Lower lobe of right lung (tissue), 2 donors: Measurements from ENCODE around the gene ILF2. TPM values are rescaled to one million over a fixed set of nuclear protein-coding genes. Genes with fewer than 3 reads are reported as not detected.

Experiments used
- ATAC-seq, 2 donors: fragments of 200-7000 bp; cut with Tn5 transposase; one replicate each; pipeline ENCODE4 v1.9.1; 2020 to 2022; ENCODE audit warnings: mild to moderate bottlenecking in 2 of 2, moderate library complexity in 2 of 2
- DNase-seq: peaks from one replicate; pipeline ENCODE4 v3.0.0-alpha.2; 2020
- H3K27ac ChIP-seq: fragments of 200-600 bp; one replicate; pipeline ENCODE4 v1.8.0; 2022
- H3K27me3 ChIP-seq: fragments of 200-600 bp; one replicate; pipeline ENCODE4 v1.8.0; 2022; ENCODE audit warnings: low read depth
- H3K36me3 ChIP-seq: fragments of 200-600 bp; one replicate; pipeline ENCODE4 v1.8.0; 2022; ENCODE audit warnings: mild to moderate bottlenecking
- H3K4me1 ChIP-seq: fragments of 200-600 bp; one replicate; pipeline ENCODE4 v1.8.0; 2022
- H3K4me3 ChIP-seq: fragments of 200-600 bp; one replicate; pipeline ENCODE4 v1.8.0; 2022; ENCODE audit warnings: mild to moderate bottlenecking
- H3K9me3 ChIP-seq: fragments of 200-600 bp; one replicate; pipeline ENCODE4 v1.8.0; 2022
- intact Hi-C: fragments of 100-400 bp; cut with DNase I; formaldehyde crosslinking; loops from one replicate; pipeline ENCODE4 v1.11.0; 2022
- total RNA-seq: library from RNA; stranded (reverse); fragmentation: NEBNext Ultra II Directional; extraction: Animal tissue kit (Norgen Biotek cat#: 25700); gene quantifications from one replicate; pipeline ENCODE4 v1.2.1, GENCODE V29; 2021
- TF ChIP-seq, protein P1 (sequence below): fragments of 200-600 bp; IDR thresholded peaks from one replicate; pipeline ENCODE4 v1.8.0; 2022; ENCODE audit warnings: antibody characterized with exemption, mild to moderate bottlenecking
- donor health status: DM: no; HTN: yes; CAD: no; lungs with severe emphysema.

Gene ILF2
- total RNA-seq, 1 donor from 2014 or later, result 83.2 TPM

DNA sequence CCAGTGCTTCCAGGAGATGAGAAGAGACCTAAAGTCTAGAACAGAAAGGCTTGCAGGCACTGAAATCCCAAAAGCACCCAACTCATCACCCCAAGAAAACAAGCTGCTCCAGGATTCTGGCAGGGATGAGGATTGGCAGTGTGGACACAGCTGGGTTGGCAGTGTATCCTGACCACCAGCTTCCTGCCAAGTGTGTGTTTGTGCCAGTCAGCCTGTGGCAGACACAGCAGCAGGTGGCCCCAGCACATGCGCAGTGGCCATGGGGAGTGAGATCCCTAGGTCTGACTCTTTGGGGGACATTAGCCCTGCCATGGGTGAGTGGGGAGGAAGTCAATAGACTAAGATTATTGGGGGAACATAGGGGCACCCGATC is 20.9 kb downstream of the ILF2 start:
- ATAC-seq, result peak in 1 of 2 donors; percentile 11
- H3K27me3 ChIP-seq, result no peaks in the 10 kb centered on the region
- H3K9me3 ChIP-seq, result no peaks in the 10 kb centered on the region
- intact Hi-C loops, result no loop called here
- H3K27ac ChIP-seq, result no peak overlapping the region
- no peak overlapping the region for H3K4me3 ChIP-seq
- no peak for DNase-seq
- TF ChIP-seq, protein P1, sequence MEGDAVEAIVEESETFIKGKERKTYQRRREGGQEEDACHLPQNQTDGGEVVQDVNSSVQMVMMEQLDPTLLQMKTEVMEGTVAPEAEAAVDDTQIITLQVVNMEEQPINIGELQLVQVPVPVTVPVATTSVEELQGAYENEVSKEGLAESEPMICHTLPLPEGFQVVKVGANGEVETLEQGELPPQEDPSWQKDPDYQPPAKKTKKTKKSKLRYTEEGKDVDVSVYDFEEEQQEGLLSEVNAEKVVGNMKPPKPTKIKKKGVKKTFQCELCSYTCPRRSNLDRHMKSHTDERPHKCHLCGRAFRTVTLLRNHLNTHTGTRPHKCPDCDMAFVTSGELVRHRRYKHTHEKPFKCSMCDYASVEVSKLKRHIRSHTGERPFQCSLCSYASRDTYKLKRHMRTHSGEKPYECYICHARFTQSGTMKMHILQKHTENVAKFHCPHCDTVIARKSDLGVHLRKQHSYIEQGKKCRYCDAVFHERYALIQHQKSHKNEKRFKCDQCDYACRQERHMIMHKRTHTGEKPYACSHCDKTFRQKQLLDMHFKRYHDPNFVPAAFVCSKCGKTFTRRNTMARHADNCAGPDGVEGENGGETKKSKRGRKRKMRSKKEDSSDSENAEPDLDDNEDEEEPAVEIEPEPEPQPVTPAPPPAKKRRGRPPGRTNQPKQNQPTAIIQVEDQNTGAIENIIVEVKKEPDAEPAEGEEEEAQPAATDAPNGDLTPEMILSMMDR, result no peak
- H3K4me1 ChIP-seq, result peaks cover 20% of the 10 kb centered on the region
- peaks cover 20% of the 10 kb centered on the region for H3K36me3 ChIP-seq

DNA sequence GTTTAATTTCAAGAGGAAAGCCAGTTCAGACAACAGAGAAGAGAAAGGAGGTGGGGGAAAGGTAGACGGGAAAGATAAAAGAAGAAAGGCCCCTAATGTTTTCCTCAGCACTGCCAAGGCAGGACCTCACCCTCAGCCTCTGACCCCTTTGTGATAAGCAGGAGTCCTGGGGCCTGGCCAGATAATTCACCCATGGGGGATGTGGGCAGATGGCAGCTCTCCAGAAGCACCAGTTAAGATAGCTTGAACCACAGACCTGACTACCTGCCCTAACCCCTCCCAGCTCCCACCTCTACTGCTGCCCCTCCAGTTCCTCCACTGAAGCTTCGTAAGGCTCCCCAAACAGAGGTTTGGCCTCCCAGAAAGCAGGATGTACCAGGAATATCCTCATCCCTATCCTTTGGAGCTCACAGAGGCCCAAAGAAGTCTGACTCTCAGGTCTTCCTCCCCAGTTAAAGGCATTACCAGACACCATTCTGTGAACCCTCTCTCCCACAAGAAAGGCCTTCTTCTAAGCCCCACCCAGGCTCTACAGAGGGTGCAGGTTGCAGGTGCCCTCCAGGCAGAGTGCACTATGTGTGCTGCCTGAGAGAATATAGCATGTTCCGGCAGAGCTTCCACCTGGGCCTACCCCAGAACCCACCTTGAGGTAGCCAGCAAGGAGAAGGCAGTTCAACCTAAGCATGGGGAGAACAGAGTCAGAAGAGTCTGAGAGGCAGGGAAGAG is 21.5 kb downstream of the ILF2 start:
- Histone ChIP-seq H3K4me1 (peaks cover 20% of the 10 kb centered on the region), H3K36me3 (peaks cover 26% of the 10 kb centered on the region), H3K9me3 (no peaks in the 10 kb centered on the region), H3K27ac (no peak overlapping the region), H3K27me3 (no peaks in the 10 kb centered on the region), H3K4me3 (no peak overlapping the region)
- no peak for DNase-seq
- TF ChIP-seq, protein P1, result no peak
- intact Hi-C loops, result no loop called here
- no peak for ATAC-seq

DNA sequence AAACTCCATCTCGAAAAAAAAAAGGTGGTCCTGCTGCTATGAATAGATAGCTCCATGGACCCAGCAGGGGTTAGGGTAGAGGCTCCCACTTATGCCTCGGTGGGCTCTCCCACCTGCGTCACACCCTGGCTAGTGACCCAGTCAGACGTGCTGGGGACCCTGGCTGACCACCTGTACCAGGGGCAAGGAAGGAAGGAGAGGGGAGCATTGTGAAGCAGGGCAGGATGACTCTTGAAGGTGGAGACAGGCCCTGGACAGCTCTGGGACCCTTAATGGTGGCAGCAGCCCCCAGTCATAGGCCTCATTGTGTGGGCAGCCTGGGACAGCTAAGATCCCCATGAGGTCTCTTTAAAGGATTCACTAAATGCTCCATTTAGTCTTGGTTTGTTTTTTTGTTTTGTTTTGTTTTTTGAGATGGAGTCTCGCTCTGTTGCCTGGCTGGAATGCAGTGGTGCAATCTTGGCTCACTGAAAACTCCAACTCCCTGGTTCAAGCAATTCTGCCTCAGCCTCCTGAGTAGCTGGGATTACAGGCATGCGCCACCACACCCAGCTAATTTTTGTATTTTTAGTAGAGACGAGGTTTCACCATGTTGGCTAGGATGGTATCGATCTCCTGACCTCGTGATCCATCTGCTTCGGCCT is 22.7 kb downstream of the ILF2 start:
- ATAC-seq (no peak), DNase-seq (no peak)
- Histone ChIP-seq H3K4me3 (no peak overlapping the region), H3K9me3 (no peaks in the 10 kb centered on the region), H3K36me3 (peaks cover 38% of the 10 kb centered on the region), H3K27me3 (no peaks in the 10 kb centered on the region), H3K4me1 (peaks cover 24% of the 10 kb centered on the region), H3K27ac (no peak overlapping the region)
- TF ChIP-seq, protein P1, result no peak
- intact Hi-C loops, result no loop called here

DNA sequence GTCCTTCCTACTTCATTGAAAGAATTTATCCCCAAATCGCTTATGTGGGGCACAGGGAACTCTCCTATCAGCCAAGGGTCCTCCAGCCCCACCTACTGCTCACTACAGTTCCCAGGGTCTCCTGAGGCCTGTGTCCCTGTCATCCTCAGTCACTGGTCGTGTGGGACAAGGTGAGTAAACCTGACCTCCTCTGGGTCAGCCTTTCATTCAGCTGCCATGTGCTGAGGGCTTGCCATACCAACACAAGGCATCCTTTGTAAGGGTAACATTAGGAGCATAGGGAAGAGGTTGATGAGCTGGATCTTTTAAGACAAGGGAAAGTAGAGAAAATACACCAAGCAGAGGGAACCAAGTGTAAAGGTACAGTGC is 23.5 kb downstream of the ILF2 start:
- Histone ChIP-seq H3K4me1 (peaks cover 17% of the 10 kb centered on the region), H3K4me3 (no peak overlapping the region), H3K36me3 (peaks cover 45% of the 10 kb centered on the region), H3K9me3 (no peaks in the 10 kb centered on the region), H3K27me3 (no peaks in the 10 kb centered on the region), H3K27ac (peak overlapping the region; percentile 13)
- intact Hi-C loops, result no loop called here
- TF ChIP-seq, protein P1, result no peak
- DNase-seq (no peak), ATAC-seq (peak; percentile 7 to 27)

DNA sequence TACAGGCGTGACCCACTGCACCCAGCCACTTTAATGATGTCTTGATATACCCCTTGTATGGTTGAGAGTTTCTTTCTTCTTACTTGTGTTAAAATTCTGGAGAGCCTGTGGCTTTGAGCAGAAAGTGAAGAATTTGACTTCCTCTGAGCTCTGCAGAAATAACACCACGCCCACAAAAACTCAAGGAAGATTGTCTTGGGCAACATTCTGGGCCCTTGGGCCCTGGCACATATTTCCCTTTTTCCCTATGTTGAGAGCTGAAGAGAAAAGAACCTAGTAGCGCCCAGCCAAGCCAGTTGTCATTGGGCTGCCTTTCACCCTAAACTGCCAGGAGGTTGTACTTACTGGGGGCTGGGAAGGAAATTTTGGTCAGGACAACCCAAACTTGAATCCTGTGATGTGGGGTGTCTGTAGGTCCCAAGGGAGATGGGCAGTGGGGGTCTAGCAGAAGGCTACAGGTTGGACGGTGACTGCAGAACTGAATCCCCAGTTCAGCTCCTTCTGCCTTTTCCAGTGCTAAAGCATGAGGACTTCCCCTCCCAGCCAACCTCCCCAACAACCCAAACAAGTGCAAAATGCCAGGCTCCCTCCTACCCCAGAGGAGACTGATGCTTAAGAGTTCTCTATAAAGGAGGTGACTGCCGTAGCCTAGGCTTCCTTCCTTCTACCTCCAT is 24.0 kb downstream of the ILF2 start:
- no peak for DNase-seq
- TF ChIP-seq, protein P1, result no peak
- no peaks in the 10 kb centered on the region for H3K9me3 ChIP-seq
- H3K27me3 ChIP-seq, result no peaks in the 10 kb centered on the region
- H3K27ac ChIP-seq, result peak overlapping the region; percentile 13
- peaks cover 51% of the 10 kb centered on the region for H3K36me3 ChIP-seq
- ATAC-seq, result peak; percentile 59 to 61
- no peak overlapping the region for H3K4me3 ChIP-seq
- peaks cover 17% of the 10 kb centered on the region for H3K4me1 ChIP-seq
- intact Hi-C loops, result no loop called here
